ENCODE measurements around the gene GFOD2.

GFOD2 gene

DNA sequence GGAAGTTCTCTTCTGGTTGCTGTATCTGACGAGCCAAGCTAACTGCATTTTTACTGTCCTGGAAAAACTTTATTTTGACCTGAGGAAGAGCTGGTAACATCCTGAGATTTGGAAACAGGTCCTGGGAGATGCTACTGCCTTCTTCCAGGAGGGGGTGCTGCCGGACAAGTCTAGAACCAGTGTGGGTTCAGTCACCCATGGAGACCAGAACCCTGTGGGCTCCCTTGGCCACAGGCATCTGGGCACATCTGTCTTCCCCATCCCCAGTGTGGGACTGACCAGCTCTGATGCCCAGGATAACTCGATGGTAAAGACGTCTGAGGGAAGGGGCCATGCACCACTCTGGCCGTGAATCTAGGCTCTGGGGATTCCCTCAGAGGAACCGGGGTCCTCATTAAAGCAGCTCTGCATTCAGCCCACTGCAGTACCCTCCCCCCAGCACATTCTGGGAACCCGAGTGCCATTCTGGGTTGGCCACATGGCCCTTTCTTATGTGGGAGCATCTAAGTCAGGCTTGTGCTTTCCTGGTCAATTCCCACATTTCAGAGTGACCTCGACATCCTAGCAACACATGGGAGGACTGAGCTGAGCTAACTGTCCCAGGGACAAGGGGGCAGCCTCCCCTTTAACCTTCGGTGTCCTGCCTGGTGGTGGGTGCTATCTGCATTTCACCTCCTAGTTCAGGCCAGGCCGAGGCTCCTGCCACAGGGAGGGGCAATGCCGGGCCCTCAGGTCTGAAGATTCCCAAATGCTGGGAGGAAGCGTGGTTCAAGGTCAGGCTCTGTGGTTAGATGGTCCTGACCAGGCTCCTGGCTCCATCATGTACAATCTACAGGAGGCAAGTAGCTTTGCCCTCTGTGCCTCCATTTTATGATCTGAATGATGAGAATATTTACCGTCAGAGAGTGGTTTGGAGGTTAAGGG is 46.1 kb downstream of the GFOD2 start:
- DNase-seq (ENCODE audit: low spot score), result peak; percentile 48

- no peak for DNase-seq (ENCODE audit: low spot score)
Observed at GRCh38 chr16:67672306-67672705, 46.8 kb downstream of the GFOD2 start.

DNA sequence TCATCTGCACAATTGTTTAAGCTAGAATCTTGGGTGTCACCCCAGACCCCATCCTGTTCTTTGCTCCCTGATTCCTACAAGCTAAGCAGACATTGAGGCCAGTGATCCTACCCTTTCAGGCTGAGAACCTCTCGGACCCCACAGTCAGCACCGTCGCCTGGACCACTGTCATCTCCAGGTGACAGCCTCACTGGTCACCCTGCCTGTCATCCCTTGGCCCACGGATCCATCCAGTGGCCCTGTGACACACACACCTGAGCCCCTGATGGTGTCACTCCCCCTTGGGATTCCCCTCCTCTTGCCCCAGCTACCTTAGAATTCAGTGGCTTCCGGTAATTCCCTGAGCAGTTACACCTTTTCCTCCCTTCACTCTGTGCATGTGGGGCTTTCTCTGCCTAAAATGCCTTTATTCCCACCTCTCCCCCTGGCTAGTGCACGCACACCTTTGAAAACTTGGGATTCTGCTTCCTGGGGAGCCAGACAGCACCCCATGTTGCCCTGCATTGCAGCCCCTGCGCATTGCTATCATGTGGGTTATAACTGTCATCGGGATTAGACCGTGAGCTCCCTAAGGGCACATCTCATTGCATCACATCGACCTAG is 49.5 kb downstream of the GFOD2 start:
- DNase-seq (ENCODE audit: low spot score), result no peak

DNA sequence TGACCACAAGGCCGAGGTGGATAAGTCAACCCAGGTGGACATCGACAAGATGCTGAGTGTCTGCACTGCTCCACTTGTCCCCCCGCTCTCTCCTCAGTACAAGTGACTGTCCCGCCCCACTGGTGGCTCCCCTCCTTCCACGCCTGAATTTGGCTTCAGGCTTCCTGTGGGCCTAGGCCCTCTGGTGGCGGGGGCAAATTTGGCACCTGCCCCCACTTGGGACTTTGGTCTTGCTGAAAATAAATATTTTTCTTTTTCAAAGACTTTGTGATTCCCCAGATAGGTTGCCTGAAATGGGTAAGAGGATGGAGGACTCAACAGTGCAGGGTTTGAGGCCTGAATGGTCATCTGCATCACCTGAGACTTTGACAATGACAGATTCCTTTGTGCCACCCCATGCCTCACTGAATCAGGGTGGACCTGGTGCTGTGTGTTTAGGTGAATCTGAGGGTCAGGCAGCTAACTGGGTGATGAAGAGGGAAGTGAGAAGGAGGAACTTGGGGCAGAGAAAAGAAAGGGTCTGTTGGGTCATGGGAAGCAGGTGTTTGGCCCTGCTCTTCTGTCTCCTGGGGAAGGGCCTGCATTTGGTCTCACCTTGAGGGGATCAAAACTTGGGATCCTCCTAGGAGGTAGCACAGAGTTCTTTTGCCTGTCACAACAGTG is 50.5 kb downstream of the GFOD2 start:
- DNase-seq (ENCODE audit: low spot score), result peak; percentile 9

DNA sequence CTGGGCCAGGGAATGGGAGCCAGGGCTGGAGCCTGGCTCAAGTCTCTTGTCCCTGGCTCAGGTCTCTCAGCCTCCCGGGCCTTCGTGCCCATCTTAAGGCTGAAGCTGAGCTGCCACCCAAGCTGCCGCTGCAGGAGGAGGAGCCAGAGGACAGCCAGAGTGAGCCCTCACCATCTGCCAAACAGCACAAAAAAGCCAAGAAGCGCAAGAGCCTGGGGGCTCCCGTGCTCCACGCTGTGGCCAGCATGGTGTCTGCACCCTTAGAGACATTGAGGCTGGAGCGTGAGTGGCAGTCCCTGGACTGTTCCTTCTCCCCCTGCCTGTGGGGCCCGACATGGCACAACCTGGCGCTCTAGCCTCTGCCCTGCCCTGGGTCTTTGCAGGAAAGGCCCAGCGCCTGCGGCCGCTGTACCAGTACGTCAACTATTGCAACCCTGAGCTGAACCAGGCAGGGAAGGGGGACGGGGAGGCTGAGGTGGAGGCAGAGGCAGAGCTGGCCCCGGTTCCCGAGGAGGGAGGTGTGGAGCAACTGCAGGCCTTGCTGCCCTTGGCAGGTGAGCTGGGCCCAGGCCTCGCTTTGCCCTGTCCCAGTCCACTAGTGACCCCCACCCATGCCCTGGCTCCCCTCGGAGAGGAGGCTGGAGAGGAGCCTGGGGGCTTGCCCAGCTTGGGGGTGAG is 51.2 kb downstream of the GFOD2 start:
- DNase-seq (ENCODE audit: low spot score), result peak; percentile 82

GRCh38 chr16:67667453-67667816 is 51.7 kb downstream of the GFOD2 start:
- DNase-seq (ENCODE audit: low spot score), result no peak

- peak; percentile 83 for DNase-seq (ENCODE audit: low spot score)
Observed at GRCh38 chr16:67666559-67667452, 52.3 kb downstream of the GFOD2 start, which contains the start of the genes C16orf86 and ENKD1. Gene C16orf86, plus strand, starts transcription at chr16:67666814. Its CDS starts 157 bp downstream, at chr16:67666971. Gene ENKD1, minus strand, starts transcription at chr16:67666750. Its CDS starts 308 bp downstream, at chr16:67666442.

- DNase-seq (ENCODE audit: low spot score), result no peak
Observed at GRCh38 chr16:67666032-67666551, 53.0 kb downstream of the GFOD2 start.

- no peak for DNase-seq (ENCODE audit: low spot score)
Observed at GRCh38 chr16:67665598-67665997, 53.5 kb downstream of the GFOD2 start.

- no peak for DNase-seq (ENCODE audit: low spot score)
Observed at GRCh38 chr16:67664871-67665270, 54.2 kb downstream of the GFOD2 start.

- no peak for DNase-seq (ENCODE audit: low spot score)
Observed at GRCh38 chr16:67664258-67664657, 54.9 kb downstream of the GFOD2 start.

- DNase-seq (ENCODE audit: low spot score), result no peak
Observed at GRCh38 chr16:67663877-67664222, 55.3 kb downstream of the GFOD2 start.

DNA sequence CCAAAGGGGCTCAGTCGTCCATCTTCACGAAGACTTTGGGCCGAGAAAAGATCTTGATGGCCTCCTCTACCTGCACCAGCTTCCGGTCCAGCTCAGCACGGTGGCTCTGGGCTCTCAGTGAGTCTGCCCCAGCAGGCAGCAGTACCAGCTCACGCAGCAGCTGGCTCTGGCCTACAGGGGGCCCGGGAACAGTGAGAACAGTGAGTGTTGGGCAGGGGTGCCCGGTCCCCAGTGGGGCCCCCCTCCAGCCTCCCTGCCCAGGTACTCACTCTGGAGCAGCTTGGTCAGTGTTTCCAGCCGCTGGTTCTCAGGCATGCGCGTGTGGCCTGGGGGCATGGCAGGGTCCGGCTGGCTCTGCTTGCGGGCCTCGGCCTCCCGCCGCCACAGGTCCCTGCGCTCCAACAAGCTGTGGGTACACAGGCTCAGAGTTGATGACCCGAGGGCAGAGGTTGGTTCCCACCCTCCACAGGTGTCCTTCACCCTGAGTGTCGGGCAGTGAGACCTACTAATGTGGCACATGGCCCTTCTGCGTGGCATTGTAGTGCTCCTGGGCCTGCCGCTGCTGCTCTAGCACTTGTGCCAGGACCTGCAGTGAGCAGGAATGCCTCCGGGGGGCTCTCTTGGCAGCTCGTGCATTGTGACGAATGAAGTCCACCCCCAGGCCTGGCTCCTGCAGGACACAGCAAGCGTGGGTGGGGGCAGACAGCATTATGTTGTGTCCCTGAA is 55.8 kb downstream of the GFOD2 start:
- peak; percentile 14 for DNase-seq (ENCODE audit: low spot score)

DNA sequence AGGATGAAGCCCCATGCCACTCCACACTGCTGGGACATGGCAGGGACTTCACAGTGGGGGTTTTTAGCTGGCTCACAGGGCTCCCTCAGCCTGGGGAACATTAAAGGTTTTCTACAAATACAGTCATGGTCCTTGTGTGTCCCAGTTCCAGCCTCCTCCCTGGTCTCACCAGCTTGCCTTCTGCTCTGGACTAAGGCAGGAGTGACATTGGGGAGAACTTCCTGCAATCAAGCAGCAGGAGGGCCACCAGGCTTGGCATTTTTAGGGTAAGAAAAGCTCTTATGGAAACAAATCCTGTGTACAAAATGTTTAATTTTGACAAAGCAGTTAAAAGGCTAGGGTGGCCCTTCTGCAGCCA is 56.5 kb downstream of the GFOD2 start:
- no peak for DNase-seq (ENCODE audit: low spot score)

GRCh38 chr16:67661886-67662652 is 57.0 kb downstream of the GFOD2 start:
- DNase-seq (ENCODE audit: low spot score), result no peak

DNA sequence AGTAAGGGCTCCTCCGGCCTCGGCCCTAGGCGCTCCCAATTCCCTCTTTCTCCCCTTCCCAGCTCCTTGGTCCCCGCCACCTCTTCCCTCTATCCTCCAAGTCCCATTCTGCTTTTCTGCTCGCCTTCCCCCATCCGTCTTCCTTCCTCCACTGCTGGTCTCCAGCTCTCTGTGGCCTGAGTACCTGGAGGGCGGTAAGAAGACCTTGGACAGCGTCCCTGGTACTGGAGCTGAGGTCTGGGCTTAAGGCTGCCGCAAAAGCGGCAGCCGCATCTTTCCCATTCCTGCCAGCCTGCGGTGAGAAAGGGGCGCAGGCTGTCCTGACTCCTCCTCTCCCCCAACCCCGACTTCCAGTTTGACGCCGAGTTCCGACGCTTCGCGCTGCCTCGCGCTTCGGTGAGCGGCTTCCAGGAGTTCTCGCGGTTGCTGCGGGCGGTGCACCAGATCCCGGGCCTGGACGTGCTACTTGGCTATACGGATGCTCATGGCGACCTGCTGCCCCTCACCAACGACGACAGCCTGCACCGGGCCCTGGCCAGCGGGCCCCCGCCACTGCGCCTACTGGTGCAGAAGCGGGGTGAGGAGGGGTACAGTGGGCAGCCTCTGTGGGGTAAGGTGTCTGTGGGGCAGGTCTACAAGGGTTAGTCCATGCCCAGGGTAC is 57.9 kb downstream of the GFOD2 start:
- no peak for DNase-seq (ENCODE audit: low spot score)

GRCh38 chr16:67660564-67661028 is 58.5 kb downstream of the GFOD2 start, which contains the start of gene PARD6A:
Gene PARD6A, plus strand, starts transcription at chr16:67660960. Its CDS starts 79 bp downstream, at chr16:67661039.
- DNase-seq (ENCODE audit: low spot score), result peak; percentile 96

- peak; percentile 93 for DNase-seq (ENCODE audit: low spot score)
Observed at GRCh38 chr16:67659675-67660563, 59.2 kb downstream of the GFOD2 start, which contains the start of gene ACD. Gene ACD, minus strand, starts transcription at chr16:67660260. Its CDS starts 40 bp downstream, at chr16:67660220.

Measured in CD4-positive, alpha-beta T cell treated with Interleukin-15 for 4 hours (primary cell).